GM18861 (cell line): ENCODE results near the gene FADS2.

Source experiments
- ATAC-seq: cut with Tn5 transposase; IDR thresholded peaks from one replicate; pipeline ENCODE4 v1.9.1; 2021; ENCODE audit not compliant: unreplicated experiment

The FADS2 gene

GRCh38 chr11:61846362-61847020 lies 18.4 kb downstream of the FADS2 start:
- no peak for ATAC-seq

- no peak for ATAC-seq
Measured at GRCh38 chr11:61847914-61848581, 19.9 kb downstream of the FADS2 start.

GRCh38 chr11:61848631-61849030 lies 20.5 kb downstream of the FADS2 start:
- no peak for ATAC-seq

GRCh38 chr11:61850687-61851086 lies 22.6 kb downstream of the FADS2 start:
- no peak for ATAC-seq

- ATAC-seq: no peak
Measured at GRCh38 chr11:61851113-61851899, 23.2 kb downstream of the FADS2 start.

- no peak for ATAC-seq
Measured at GRCh38 chr11:61851900-61852295, 23.8 kb downstream of the FADS2 start.

- no peak for ATAC-seq
Measured at GRCh38 chr11:61853698-61854169, 25.6 kb downstream of the FADS2 start.

- ATAC-seq: no peak
Measured at GRCh38 chr11:61854206-61854895, 26.3 kb downstream of the FADS2 start.

- ATAC-seq: no peak
Measured at GRCh38 chr11:61854966-61855714, 27.0 kb downstream of the FADS2 start.

GRCh38 chr11:61855939-61856680 lies 28.0 kb downstream of the FADS2 start:
- no peak for ATAC-seq

- no peak for ATAC-seq
Measured at GRCh38 chr11:61860054-61860903, 32.2 kb downstream of the FADS2 start.

GRCh38 chr11:61861634-61862033 lies 33.5 kb downstream of the FADS2 start:
- no peak for ATAC-seq

GRCh38 chr11:61862714-61863547 lies 34.8 kb downstream of the FADS2 start:
- ATAC-seq: no peak

GRCh38 chr11:61863548-61864081 lies 35.5 kb downstream of the FADS2 start:
- ATAC-seq: no peak

- no peak for ATAC-seq
Measured at GRCh38 chr11:61864814-61865775, 37.0 kb downstream of the FADS2 start.

GRCh38 chr11:61866231-61866957 lies 38.3 kb downstream of the FADS2 start:
- ATAC-seq: no peak
